ENCODE data around the gene AGFG2.

GRCh38 chr7:100571829-100572116 is 32.8 kb downstream of the AGFG2 start:
- TF ChIP-seq CTCF (IDR thresholded peaks at IDR 0.05; ENCODE audit: low read length) (no peak), EZH2 (optimal IDR thresholded peaks at IDR 0.05; ENCODE audit: low read depth, low read length) (no peak), EZH2phosphoT487 (IDR thresholded peaks at IDR 0.05; ENCODE audit: low read length) (no peak)
